GM18858 (cell line): ENCODE data around the gene TSTD2.

ENCODE experiments used
- ATAC-seq: cut with Tn5 transposase; IDR thresholded peaks from one replicate; pipeline ENCODE4 v1.9.1; 2021; ENCODE audit not compliant: unreplicated experiment

Gene TSTD2

DNA sequence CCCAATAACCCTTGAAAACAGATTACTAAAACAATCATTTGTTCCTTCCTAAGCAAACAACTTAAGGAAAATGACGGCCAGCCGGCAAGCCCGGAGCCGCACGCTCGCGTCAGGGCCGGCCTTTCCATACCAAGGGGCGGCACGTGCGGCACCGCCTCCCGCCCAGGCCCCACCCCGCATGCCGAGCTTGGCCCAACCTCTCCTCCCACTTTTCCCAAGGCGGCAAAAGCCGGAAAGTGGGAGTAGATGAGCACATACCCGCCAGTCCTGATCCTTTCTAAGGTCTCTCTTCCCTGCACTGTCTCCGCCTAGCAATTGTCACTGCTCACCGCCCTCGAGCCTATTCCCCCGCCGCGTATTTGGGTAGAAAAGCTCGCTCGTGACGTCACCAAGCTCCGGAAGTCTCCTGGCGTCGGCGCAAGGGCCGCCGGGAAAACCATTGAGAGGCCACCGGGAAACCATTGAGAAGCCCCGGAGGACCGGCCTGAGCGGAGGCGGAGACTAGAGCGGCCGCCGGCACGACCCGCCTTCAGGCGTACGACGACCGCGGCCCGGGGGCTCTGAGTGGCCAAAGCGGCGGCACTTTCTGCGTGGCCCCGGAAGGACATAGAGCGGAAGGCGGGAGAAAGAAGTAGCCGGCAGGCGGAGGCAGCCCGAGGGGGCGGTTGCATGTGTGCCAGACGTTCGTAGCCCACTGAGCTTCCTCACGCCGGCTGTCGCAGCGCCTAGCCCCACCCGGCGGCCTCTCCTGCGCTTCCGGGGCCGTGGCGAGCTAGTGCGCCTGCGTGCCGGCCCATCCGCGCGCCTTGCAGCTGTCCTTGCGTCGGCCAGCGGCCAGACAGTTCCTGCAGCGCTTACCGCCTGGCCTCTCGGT, at the start of gene TSTD2, which contains the start of gene NCBP1:
Gene TSTD2, minus strand, starts transcription at position 384 of the 874 bp plus-strand sequence. CDS start 5,806 bp downstream, outside the sequence.
Gene NCBP1, plus strand, starts transcription at position 837 of the 874 bp plus-strand sequence. CDS start 61 bp downstream, outside the sequence.
- ATAC-seq = peak; percentile 81

DNA sequence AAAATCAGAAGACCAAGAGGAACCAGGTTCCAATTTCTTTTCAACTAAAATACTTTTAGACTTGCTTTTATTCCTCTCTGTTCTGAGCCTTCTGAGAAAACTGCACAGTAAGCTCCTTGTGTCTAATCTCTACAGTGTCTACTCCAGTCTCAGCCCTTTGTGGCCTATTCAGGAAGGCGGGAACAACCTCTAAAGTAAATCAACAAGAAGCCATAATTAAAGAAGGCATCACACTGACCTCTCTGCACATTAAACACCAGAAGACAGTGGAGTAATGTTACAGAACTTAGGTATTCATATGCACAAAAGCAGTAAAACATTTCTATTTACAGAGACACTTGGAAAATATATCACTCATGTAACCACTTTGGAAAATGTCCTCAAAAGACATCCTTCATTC, 49.1 kb upstream of the TSTD2 start:
- ATAC-seq = no peak

DNA sequence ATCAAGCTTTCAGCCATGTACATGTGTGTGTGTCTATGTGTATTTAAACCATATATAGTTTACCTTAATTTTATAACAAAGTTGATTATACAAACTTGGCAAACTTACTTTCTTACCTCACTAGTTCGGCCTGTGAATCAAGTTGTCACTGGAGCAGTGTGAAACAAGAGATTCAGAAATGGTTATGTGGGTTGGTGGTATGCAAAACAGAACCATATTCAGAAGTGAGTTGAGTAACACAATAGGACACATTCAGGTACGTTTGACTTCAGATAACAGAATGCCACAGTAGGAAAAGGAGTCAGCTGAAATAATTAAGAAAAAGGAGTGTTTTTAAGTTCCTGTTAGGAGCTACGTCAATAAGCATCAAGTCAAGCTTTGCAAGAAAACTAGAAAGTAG, 42.5 kb upstream of the TSTD2 start:
- ATAC-seq = peak; percentile 62

DNA sequence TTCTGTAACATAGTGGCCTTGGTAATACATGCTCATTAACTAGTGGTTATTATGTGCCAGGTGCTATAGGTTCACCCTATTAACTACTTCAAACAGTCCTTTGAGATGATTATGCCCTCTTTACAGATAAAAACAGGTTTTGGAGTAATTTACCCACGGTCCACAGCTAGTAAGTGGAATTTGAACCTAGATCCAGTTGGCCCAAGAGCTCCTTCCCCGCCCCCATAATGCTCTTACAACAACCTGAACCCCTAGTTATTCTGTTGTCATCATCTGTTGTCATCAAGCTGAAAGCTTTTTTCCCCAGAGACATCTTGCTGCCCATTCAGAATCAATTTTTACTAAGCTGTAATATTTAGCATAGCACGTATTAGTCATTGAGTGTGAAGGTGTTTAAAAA, 40.8 kb upstream of the TSTD2 start:
- no peak for ATAC-seq

DNA sequence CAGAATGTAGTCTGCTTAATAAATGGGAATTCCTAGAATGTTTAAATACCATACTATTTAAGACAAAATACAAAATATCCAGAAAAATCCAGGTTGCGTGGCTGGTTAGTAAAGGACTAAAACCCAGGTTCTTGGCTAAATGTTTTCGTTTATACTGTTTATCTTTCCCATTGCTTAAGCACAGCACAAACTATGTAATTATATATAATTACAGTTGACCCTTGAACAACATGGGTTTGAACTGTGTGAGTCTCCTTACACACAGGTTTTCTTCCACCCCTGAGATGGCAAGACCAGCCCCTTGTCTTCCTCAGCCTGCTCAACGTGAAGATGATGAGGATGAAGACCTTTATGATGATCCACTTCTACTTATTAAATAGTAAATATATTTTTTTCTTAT, 39.2 kb upstream of the TSTD2 start:
- no peak for ATAC-seq

DNA sequence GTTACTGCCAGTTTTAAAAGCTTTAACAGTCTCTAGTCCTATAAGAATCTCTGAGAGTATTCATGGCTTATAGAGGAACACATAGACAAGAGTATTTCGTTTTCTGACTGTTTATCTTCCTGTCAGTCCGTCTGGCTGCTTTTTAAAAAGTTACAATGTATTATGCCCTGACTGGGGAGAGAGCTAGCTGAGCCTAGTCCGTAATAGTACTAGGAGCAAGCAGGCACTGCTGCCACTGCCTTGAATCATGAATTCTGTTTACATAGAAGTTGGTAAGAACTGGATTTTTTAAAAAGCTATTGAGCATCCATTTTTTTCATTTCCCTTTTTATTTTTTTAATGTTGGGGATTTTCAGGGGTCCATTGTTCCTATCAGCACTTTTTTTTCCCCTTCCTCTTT, 37.4 kb upstream of the TSTD2 start:
- no peak for ATAC-seq

DNA sequence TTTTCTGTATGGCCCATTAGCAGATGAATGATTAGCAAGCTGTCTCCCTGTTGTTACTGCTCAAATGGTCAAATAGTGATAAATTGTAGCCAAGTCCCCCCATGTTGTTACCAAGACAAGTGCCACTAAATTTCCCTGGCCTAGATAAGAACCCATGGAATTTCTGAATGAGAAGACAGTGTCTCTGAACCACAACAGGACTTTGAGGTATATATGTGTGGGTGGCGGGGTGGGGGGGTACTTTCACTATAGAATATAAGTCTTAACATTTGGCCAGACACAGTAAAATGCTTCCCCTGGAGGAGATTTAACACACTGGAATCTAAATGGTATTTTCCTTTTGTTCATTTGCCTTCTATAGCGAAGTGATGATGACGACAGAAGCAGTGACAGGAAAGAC, 35.3 kb upstream of the TSTD2 start:
- ATAC-seq = no peak

DNA sequence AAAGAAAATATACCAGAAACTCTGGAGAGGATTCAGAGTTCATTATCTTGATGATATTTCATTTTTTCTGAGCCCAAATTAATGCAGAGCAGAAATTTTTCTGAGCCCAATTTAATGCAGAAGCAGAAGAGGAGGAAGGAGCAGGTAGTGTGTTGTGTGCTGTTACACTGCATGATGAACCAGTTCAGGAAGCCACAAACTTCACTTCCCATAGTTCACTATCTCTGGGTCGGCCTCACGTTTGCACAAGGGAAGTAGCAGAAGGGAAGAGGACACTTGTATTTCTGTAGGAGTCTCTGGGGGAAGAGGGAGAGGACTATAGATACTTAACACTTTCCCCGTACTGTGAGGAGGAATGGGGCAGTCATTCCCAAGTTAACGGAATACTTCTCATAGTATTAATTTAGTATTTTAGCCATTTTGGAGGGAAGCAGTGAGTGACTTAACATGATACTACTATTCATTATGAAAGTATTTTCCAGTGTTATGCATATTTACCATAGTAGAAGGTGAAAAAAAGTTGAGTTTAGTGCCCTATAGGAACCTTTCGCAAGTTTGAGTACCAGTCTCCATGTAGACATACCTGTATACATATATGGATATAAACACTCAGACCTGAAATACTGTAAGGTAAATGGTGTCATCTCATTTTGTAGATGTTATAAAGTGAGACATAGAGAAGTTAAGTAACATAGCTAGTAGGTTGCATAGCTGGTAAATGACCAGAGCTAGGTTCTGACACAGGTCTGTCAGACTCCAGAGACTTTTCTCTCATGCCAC, 33.9 kb upstream of the TSTD2 start:
- no peak for ATAC-seq

DNA sequence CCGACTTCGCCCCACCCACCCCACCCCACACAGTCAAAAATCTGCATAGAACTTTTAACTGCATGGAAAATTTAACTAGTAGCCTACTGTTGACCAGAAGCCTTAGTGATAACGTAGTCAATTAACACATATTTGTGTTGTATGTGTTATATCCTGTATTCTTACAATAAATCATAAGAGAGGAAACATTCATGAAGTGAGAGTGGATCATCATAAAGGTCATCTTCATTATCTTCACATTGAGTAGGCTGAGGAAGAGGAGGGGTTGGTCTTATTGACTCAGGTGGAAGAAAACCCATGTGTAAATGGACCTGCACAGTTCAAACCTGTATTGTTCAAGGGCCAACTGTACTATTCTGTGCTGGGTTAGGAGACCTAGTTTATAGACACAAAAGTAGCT, 32.6 kb upstream of the TSTD2 start:
- ATAC-seq = no peak

DNA sequence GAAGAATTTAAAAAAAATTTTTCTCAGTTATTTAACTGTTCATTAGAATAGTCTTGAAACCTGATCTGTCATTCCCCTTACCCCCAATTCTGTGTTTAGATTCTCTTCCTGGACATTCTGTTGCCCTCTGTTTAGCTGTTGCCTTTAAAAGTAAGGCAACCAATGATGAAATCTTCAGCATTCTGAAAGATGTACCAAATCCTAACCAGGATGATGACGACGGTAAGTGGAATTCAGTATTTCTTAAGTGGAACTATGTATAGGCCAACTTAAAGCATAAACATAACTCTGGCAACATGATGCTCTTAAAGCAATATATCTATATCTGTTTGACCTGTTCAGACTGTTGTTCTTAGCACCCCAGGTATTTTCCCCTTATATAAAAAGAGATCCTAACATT, 27.7 kb upstream of the TSTD2 start:
- ATAC-seq = no peak

DNA sequence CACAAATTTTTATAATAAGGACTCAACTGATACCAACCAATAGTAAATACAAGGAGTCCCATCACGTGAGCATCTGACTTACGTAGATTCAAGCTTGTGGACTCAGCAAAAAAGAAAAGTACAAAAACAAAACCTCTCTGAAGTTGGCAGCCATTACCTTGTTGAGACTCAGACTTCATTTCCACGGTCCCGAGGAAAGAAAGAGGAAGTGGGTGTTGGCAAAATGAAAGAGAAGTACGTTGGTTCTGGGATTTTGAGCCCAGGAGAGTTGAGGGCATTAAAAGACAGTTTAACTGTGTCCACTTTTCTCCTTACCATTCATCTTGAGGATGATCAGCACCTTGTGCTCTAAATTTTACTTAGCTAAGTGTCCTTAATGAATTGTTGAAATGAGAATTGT, 27.2 kb upstream of the TSTD2 start:
- ATAC-seq = no peak

DNA sequence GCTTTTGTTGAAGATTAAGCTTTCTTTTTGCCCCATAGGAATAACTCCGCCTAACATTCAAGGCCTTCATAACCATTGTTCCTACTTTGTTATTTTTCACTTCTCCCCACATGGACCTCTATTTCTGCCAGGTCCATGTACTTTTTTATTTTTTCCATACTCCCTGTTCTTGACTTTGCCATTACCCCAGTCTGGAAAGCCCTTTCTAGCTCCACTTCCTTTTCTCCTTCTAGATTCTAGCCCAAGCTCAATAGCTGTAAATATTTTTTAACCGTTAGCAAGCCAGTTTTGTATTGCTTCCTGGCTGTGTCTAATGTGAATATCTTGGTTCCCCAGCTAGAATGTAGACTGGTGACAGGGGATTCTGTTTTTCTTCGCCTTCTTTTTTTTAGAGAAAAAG, 26.6 kb upstream of the TSTD2 start:
- no peak for ATAC-seq

DNA sequence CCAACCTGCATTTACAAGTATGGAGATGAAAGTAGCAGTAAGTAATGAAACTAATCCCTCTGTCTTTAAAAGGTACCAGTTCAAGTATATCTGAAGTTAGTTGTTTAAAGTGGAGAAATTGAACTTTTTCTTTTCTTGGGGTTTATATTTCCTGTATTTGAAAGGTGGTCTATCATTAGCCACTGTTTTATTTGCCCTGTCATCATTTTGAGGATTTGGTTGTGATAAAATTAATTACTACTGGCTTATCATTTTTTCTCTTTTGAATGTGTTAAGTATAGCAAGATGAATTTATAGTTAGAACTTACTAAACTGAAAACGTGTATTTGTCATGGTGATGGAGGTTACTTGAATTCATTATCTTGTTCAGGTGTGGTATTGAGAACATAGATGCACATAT, 25.5 kb upstream of the TSTD2 start:
- ATAC-seq = no peak

DNA sequence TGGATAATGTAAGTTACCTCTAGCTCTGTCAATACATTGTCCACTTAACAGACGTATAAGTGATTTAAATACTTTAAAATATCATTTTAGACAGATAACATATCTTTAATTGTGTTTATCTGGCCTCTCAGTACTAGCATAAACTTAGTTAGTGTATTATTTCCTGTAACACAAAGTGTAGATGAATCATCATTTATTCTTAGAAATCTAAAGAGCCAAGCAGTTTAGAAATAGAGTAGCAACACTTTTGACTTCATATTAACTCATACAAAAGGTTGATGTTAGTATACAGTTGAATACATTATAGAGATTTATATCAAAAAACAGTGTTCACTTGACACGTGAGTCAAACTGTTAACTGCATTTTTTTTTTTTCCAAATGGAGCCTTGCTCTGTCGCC, 18.5 kb upstream of the TSTD2 start:
- ATAC-seq = no peak

DNA sequence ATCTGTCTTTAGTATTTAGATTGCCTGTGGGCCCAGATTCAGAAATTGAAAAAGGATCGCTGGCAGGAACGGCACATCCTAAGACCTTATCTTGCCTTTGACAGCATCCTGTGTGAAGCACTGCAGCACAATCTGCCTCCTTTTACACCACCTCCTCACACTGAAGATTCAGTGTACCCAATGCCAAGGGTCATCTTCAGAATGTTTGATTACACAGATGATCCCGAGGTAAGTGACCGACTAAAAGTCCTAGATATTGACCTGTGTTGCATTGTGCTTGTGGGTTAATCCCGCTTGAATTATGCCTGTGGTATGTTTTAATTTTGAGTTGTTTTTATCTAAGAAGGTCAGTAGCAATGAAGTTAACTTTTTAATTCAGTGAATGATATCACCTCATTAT, 14.8 kb upstream of the TSTD2 start:
- no peak for ATAC-seq

DNA sequence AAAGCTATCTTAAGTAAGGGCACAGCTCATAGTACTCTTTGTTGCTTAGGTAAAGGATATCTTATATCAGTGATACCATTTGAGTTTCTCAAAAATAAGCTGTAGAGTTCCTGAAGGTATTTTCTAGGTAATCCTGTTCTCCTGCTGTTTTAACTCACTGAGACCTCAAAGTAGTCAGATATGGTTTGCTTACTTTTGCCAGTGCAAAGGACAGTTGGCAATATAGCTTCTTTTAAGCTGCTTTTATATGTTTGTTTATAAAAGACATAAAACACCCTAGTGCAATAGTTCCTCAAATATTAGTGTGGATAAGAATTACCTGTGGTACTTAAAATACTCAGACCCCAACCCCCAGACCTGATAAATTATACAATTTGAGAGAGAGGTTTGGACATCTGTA, 12.6 kb upstream of the TSTD2 start:
- no peak for ATAC-seq

DNA sequence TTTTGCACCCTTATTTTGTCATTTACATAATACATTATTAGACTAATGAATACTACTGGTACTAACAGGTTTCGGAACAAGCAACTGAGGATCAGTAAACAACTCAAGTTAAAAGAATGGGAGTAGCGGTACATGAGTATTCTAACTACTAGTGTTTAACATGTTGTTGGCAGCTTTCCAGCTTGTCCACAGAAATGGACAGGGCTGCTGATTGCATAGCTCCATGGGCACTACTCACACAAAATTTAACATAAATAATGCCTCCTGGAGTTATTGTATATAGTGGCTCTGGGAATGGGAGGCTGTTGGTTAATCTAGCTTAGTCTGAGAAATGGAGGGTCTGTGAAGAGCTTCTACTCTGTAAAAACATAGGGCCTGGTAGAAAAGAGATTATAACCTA, 7.2 kb upstream of the TSTD2 start:
- no peak for ATAC-seq

DNA sequence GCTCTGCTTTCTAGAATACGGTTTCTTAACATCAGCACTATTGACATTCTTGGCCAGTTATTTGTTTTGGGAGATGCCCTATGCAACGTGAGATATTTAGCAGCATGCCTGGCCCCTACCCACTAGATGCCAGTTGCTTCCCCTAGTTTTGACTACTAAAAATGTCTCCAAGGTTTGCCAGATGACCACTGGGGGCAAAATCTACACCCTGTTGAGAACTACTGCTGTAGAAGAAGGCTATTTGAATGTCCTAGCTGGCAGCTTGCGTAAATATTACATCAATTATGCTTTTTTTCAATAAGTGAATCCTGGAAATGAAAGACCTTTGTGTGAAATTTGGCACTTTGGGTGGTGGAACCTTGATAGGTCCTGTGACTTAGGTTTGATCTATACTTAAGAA, 5.5 kb upstream of the TSTD2 start:
- ATAC-seq = no peak

DNA sequence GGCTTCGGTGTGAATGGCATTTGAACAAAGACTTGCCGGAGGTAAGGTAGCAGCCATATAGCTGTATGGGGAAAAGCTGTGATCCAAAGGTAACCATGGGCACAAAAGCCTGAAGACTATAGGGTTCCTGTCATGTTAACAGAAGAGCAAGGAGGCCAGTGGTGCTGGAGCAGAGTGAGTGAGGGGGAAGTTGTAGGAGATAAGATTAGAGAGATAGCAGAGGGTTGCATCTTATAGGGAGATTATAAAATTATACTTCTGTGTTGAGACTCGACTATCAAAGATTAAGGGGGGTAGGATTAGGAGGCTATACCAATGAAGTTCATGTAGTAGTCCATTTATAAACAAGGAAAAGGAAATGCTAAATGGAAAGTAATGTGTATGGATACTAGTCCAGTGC, 3.7 kb upstream of the TSTD2 start:
- no peak for ATAC-seq

DNA sequence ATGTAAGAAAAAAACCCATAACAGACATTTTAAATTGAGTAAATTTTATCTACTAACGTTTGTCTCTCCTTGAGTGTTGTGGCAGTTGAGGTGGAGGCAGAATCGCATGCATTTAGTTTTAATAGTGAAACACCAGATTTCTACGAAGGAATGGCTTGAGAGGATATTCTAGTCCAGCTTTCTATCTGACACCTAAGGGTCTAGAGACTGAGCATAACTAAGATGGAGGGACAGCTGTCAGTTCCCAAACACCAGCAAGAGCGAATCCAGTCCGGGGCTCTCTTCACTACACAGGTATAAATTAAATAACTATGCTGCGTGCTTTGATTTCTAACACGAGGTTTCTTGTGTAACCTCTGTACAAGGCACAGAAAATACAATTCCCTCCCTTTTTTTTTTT, 1.9 kb upstream of the TSTD2 start:
- ATAC-seq = no peak

DNA sequence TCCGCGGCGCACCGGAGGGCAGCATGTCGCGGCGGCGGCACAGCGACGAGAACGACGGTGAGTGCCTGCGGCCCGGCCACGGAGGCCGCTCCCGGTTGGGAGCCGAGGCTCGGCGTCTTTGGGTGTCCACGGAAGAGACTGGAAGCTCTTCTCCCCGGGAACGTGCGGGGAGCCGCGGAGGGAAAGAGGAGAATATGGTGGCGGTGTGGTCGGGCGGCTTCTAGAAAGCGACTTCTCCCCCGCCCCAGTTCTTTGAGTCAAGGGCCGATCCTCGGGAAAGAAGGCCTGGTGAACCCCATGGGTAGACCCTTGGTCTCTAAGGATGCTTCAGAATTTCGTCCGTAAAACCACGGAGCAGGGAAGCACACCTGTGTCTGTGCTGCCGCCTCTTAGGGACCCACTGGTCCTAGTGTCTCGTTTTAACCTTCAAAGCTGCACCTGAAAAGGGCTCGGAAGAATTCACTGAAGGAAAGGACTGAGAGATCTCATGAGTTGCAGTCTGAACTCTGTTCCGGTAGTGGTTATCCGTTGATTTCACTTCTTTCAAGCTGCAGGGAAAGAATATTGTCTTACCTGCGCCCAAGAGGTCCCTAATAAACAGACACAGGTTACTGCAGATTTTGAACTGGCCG, 807 bp upstream of the TSTD2 start:
- ATAC-seq = no peak
